ENCODE results near the gene FTO. TPM values are rescaled to one million over a fixed set of nuclear protein-coding genes. Genes with fewer than 3 reads are reported as not detected.

The FTO gene
- total RNA-seq, 1 experiment from 2014 or later, result 57.4 TPM

DNA sequence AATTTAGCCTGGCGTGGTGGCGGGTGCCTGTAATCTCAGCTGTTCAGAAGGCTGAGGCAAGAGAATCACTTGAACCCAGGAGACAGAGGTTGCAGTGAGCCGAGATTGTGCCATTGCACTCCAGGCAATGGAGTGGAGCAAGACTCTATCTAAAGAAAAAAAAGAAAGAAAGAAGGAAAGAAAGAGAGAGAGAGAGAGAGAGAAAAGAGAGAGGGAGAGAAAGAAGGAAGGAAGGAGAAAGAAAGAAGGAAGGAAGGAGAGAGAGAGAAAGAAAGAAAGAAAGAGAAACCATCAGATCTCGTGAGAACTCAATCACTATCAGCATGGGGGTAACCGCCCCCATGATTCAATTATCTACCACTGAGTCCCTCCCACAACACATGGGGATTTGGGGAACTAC lies 293.0 kb downstream of the FTO start (continued):
- TF ChIP-seq ETV6 (CRISPR knock-in tag; IDR thresholded peaks at IDR 0.05) (no peak), FOXJ3 (CRISPR knock-in tag; IDR thresholded peaks at IDR 0.05; ENCODE audit: borderline replicate concordance) (no peak), HMGA2 (CRISPR knock-in tag; IDR thresholded peaks at IDR 0.05) (no peak), EMX1 (CRISPR knock-in tag; IDR thresholded peaks at IDR 0.05) (no peak), JAZF1 (CRISPR knock-in tag; IDR thresholded peaks at IDR 0.05) (no peak), CBFB (CRISPR knock-in tag; IDR thresholded peaks at IDR 0.05; ENCODE audit: low read depth) (no peak)
- TF ChIP-seq, protein P1, sequence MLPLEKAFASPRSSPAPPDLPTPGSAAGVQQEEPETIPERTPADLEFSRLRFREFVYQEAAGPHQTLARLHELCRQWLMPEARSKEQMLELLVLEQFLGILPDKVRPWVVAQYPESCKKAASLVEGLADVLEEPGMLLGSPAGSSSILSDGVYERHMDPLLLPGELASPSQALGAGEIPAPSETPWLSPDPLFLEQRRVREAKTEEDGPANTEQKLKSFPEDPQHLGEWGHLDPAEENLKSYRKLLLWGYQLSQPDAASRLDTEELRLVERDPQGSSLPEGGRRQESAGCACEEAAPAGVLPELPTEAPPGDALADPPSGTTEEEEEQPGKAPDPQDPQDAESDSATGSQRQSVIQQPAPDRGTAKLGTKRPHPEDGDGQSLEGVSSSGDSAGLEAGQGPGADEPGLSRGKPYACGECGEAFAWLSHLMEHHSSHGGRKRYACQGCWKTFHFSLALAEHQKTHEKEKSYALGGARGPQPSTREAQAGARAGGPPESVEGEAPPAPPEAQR (CRISPR knock-in tag; IDR thresholded peaks at IDR 0.05), result no peak
- TF ChIP-seq, protein P2, sequence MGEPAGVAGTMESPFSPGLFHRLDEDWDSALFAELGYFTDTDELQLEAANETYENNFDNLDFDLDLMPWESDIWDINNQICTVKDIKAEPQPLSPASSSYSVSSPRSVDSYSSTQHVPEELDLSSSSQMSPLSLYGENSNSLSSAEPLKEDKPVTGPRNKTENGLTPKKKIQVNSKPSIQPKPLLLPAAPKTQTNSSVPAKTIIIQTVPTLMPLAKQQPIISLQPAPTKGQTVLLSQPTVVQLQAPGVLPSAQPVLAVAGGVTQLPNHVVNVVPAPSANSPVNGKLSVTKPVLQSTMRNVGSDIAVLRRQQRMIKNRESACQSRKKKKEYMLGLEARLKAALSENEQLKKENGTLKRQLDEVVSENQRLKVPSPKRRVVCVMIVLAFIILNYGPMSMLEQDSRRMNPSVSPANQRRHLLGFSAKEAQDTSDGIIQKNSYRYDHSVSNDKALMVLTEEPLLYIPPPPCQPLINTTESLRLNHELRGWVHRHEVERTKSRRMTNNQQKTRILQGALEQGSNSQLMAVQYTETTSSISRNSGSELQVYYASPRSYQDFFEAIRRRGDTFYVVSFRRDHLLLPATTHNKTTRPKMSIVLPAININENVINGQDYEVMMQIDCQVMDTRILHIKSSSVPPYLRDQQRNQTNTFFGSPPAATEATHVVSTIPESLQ (CRISPR knock-in tag; IDR thresholded peaks at IDR 0.05), result no peak

DNA sequence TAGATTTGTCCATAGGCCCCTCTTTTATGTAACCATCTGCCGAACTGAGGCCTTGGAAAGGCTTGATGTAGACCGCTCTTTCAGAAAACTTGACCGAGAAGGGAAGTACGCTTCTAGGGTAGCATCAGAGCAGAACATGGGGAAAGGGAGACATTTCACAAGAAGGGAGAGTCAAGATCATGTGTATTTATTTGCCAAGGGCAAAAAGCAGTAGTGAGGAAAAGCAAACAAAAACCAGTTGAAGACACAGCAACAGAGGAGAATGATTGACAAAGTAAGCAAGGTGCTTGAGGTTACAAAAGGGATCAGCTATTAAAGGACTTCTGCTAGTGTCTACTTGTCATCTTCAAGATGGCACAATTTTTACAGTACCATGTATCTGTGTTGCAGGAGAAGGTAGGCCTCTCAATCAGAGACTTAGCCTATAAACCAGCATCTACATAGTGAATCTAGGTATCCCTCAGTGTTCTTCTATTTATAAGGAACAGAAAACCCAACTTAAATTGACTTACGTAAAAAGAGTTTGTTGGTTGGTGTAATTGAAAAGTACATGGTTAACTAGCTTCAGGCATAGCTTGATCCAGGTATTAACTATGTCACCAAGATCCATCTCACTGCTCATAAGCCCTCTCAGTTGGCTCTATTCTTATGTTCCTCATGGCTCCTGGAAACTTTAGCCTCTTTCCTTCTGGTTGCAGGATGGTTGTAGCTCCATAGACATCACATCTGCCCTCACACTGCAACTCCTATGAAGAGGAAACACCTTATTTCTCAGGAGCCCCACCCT lies 294.3 kb downstream of the FTO start:
- no peak for TF ChIP-seq SOX15 (CRISPR knock-in tag; IDR thresholded peaks at IDR 0.05)
- TF ChIP-seq OVOL2 (CRISPR knock-in tag; IDR thresholded peaks at IDR 0.05; ENCODE audit: borderline replicate concordance), result no peak
- peak; percentile 28; the same call in 1 of the 2 replicates for TF ChIP-seq GABPB1 (CRISPR knock-in tag; IDR thresholded peaks at IDR 0.05)
- TF ChIP-seq, protein P2 (CRISPR knock-in tag; IDR thresholded peaks at IDR 0.05), result no peak
- Mint-ChIP-seq H3K27me3 (ENCODE audit: low read depth) (no peaks in the 10 kb centered on the region), H3K4me3 (no peak overlapping the region), H3K27ac (no peak overlapping the region), H3K36me3 (no peaks in the 10 kb centered on the region; the same call in 1 of the 2 replicates), H3K9me3 (no peaks in the 10 kb centered on the region), H3K4me1 (0 out of 2 replicates have a peak, but pooled peaks cover 4% of the 10 kb centered on the region)
- ChIA-PET CTCF (interaction anchor here (0.5 kb wide), 1 partner anchor 21 kb away, joined by 3 read pairs; no protein-coding TSS in a partner anchor), POLR2A (no interaction called here)
- ATAC-seq (no peak), DNase-seq (ENCODE audit: low spot score) (no peak)

DNA sequence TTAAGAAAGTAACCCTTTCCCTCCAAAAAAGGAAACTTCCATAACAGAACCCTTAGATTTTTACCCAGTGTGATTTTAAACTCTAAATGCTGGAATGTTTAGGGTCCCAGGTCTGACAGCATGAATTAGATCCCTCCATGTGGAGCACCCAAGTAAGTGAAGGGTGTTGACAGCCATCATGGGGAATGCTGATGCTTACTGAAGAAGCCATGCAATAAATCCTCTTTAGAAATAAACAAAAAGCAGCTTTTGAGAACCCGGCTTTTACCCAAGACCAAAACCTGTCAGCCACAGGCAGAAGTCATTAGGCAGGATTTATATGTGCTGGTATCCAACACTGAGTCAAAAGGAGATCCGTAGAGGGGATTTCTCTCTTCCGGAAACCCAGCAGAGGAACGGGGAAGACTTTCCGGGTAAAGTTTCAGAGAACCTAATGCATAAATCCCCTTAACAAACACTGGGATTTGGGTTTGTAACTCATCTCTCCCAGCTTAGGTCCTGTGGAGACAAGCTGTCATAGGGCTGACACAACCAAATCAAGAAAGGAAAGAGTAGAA lies 295.1 kb downstream of the FTO start:
- H3K27me3 Mint-ChIP-seq (ENCODE audit: low read depth), result no peaks in the 10 kb centered on the region
- ChIA-PET CTCF (no interaction called here), POLR2A (no interaction called here)
- H3K4me1 Mint-ChIP-seq, result no peaks in the 10 kb centered on the region
- H3K4me3 Mint-ChIP-seq, result no peak overlapping the region
- no peaks in the 10 kb centered on the region; the same call in 1 of the 2 replicates for H3K36me3 Mint-ChIP-seq
- no peak overlapping the region for H3K27ac Mint-ChIP-seq
- no peak for DNase-seq (ENCODE audit: low spot score)
- H3K9me3 Mint-ChIP-seq, result no peaks in the 10 kb centered on the region
- no peak for ATAC-seq
- TF ChIP-seq TEAD1 (CRISPR knock-in tag; IDR thresholded peaks at IDR 0.05) (no peak), ELF4 (CRISPR knock-in tag; IDR thresholded peaks at IDR 0.05; ENCODE audit: low read depth) (no peak), KAT7 (CRISPR knock-in tag; IDR thresholded peaks at IDR 0.05; ENCODE audit: borderline replicate concordance) (no peak), TCF7 (CRISPR knock-in tag; IDR thresholded peaks at IDR 0.05; ENCODE audit: low read depth) (no peak), MXD4 (CRISPR knock-in tag; IDR thresholded peaks at IDR 0.05; ENCODE audit: borderline replicate concordance) (no peak), ATF1 (CRISPR knock-in tag; IDR thresholded peaks at IDR 0.05) (no peak), NR1H2 (CRISPR knock-in tag; IDR thresholded peaks at IDR 0.05) (no peak), SP1 (CRISPR knock-in tag; conservative IDR thresholded peaks at IDR 0.05) (no peak)
- TF ChIP-seq, protein P3, sequence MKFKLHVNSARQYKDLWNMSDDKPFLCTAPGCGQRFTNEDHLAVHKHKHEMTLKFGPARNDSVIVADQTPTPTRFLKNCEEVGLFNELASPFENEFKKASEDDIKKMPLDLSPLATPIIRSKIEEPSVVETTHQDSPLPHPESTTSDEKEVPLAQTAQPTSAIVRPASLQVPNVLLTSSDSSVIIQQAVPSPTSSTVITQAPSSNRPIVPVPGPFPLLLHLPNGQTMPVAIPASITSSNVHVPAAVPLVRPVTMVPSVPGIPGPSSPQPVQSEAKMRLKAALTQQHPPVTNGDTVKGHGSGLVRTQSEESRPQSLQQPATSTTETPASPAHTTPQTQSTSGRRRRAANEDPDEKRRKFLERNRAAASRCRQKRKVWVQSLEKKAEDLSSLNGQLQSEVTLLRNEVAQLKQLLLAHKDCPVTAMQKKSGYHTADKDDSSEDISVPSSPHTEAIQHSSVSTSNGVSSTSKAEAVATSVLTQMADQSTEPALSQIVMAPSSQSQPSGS (CRISPR knock-in tag; IDR thresholded peaks at IDR 0.05; ENCODE audit: borderline replicate concordance, low read depth), result no peak
- TF ChIP-seq, protein P4, sequence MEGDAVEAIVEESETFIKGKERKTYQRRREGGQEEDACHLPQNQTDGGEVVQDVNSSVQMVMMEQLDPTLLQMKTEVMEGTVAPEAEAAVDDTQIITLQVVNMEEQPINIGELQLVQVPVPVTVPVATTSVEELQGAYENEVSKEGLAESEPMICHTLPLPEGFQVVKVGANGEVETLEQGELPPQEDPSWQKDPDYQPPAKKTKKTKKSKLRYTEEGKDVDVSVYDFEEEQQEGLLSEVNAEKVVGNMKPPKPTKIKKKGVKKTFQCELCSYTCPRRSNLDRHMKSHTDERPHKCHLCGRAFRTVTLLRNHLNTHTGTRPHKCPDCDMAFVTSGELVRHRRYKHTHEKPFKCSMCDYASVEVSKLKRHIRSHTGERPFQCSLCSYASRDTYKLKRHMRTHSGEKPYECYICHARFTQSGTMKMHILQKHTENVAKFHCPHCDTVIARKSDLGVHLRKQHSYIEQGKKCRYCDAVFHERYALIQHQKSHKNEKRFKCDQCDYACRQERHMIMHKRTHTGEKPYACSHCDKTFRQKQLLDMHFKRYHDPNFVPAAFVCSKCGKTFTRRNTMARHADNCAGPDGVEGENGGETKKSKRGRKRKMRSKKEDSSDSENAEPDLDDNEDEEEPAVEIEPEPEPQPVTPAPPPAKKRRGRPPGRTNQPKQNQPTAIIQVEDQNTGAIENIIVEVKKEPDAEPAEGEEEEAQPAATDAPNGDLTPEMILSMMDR (IDR thresholded peaks at IDR 0.05), result no peak
- TF ChIP-seq, protein P5, sequence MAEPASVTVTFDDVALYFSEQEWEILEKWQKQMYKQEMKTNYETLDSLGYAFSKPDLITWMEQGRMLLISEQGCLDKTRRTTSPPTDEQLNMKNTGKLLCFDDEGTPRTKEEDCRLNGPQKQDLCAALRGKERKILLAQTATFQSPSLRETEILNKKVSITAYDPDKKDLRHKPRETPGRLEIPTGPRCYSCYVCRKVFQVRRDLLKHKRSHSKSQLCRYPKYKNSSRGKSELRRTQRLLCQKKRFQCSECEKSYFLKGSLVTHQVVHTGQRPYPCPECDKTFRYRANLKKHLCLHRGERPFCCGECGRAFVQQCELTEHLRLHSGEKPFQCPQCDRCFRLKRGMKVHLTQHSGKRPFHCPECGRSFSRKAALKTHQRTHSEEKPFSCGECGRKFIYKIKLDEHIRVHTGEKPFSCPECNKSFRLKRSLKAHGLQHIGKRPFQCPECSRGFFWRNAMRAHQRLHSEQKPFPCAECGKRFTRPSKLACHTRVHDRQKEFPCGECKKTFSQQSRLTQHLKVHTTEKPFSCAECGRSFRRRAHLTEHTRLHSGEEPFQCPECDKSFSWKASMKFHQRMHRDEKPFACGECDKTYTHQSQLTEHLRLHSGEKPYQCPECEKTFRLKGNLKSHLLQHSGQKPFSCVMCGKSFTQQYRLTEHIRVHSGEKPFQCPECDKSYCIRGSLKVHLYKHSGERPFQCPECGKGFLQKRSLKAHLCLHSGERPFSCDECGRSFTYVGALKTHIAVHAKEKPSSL (CRISPR knock-in tag; conservative IDR thresholded peaks at IDR 0.05), result no peak
